GM19467 (cell line): ENCODE measurements around the gene LIMK2.
"Not testable (repeated sequence)": the region's sequence is repeated elsewhere in the genome, so short reads cannot be mapped to it uniquely, and the experiment has no call there.

Source experiments
- ATAC-seq: cut with Tn5 transposase; IDR thresholded peaks from one replicate; pipeline ENCODE4 v1.9.1; 2021; ENCODE audit warnings: mild to moderate bottlenecking, moderate library complexity; ENCODE audit not compliant: unreplicated experiment

The LIMK2 gene

GRCh38 chr22:31210556-31211421, 1.3 kb upstream of the LIMK2 start:
- no peak for ATAC-seq

- ATAC-seq, result no peak
Measured at GRCh38 chr22:31211482-31211861, 626 bp upstream of the LIMK2 start.

- no peak for ATAC-seq
Measured at GRCh38 chr22:31212783-31213629, 908 bp downstream of the LIMK2 start.

- no peak for ATAC-seq
Measured at GRCh38 chr22:31215018-31215535, 3.0 kb downstream of the LIMK2 start.

- ATAC-seq, result no peak
Measured at GRCh38 chr22:31218565-31219262, 6.6 kb downstream of the LIMK2 start.

- ATAC-seq, result no peak
Measured at GRCh38 chr22:31221084-31221483, 9.0 kb downstream of the LIMK2 start.

- ATAC-seq, result no peak
Measured at GRCh38 chr22:31222736-31223135, 10.6 kb downstream of the LIMK2 start.

GRCh38 chr22:31223786-31224191, 11.7 kb downstream of the LIMK2 start:
- no peak for ATAC-seq

GRCh38 chr22:31224691-31225090, 12.6 kb downstream of the LIMK2 start:
- not testable (repeated sequence) for ATAC-seq

- no peak for ATAC-seq
Measured at GRCh38 chr22:31227186-31227585, 15.1 kb downstream of the LIMK2 start.

GRCh38 chr22:31229402-31230079, 17.4 kb downstream of the LIMK2 start:
- ATAC-seq, result no peak

GRCh38 chr22:31230155-31230870, 18.2 kb downstream of the LIMK2 start:
- no peak for ATAC-seq

- ATAC-seq, result no peak
Measured at GRCh38 chr22:31230871-31231621, 18.9 kb downstream of the LIMK2 start.

GRCh38 chr22:31233001-31233400, 20.9 kb downstream of the LIMK2 start:
- ATAC-seq, result no peak

- no peak for ATAC-seq
Measured at GRCh38 chr22:31235081-31235480, 23.0 kb downstream of the LIMK2 start.

GRCh38 chr22:31236044-31236443, 23.9 kb downstream of the LIMK2 start:
- ATAC-seq, result not testable (repeated sequence)

GRCh38 chr22:31238057-31238456, 26.0 kb downstream of the LIMK2 start:
- ATAC-seq, result no peak

- no peak for ATAC-seq
Measured at GRCh38 chr22:31239771-31240370, 27.8 kb downstream of the LIMK2 start.

- no peak for ATAC-seq
Measured at GRCh38 chr22:31241200-31241599, 29.1 kb downstream of the LIMK2 start.
